ENCODE data around the gene GSG1L2.

DNA sequence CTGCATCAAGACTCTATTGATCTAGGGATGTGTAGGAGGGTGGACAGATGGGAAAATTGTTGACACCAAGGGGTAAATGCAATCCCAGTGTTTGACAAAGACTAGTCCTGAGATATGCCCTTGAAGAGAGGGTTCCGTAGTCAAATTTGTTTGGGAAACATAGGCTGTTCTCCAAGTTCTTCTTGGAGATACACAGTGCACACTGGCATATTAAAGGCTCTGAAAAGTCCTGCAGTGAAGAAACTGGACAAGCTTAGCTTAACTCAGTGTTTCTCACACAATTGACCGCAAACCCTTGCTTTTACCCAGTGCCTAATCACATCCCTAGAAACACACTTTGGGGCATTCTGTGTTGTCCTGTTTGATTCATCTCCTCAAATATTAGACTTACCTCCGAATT, 41.3 kb downstream of the GSG1L2 start:
- TF ChIP-seq, protein P1, sequence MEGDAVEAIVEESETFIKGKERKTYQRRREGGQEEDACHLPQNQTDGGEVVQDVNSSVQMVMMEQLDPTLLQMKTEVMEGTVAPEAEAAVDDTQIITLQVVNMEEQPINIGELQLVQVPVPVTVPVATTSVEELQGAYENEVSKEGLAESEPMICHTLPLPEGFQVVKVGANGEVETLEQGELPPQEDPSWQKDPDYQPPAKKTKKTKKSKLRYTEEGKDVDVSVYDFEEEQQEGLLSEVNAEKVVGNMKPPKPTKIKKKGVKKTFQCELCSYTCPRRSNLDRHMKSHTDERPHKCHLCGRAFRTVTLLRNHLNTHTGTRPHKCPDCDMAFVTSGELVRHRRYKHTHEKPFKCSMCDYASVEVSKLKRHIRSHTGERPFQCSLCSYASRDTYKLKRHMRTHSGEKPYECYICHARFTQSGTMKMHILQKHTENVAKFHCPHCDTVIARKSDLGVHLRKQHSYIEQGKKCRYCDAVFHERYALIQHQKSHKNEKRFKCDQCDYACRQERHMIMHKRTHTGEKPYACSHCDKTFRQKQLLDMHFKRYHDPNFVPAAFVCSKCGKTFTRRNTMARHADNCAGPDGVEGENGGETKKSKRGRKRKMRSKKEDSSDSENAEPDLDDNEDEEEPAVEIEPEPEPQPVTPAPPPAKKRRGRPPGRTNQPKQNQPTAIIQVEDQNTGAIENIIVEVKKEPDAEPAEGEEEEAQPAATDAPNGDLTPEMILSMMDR (IDR thresholded peaks at IDR 0.05), result no peak
- no peak for TF ChIP-seq POLR2A (IDR thresholded peaks at IDR 0.05)
